Small intestine (tissue), 7 donors: ENCODE measurements around the gene CLDN19. TPM values are rescaled to one million over a fixed set of nuclear protein-coding genes. Genes with fewer than 3 reads are reported as not detected.

Experiments
- DNase-seq, 2 donors: peaks; one replicate each; pipeline versions ENCODE4 v3.0.0 to v3.0.0-alpha.2; 2013
- FAIRE-seq: peaks from 2 replicates; lab custom pipeline; 2012; peaks lifted over from hg19 to GRCh38; lab: Jason Lieb, UNC
- H3K27ac ChIP-seq, 3 donors: one replicate each; pipeline ENCODE4 v1.5.1; 2013; ENCODE audit warnings: low read length in 2 of 3, mild to moderate bottlenecking in 2 of 3, control low read depth in 1 of 3, inconsistent platforms in 1 of 3, low read depth in 1 of 3, moderate library complexity in 1 of 3
- H3K27me3 ChIP-seq, 3 donors: one replicate each; pipeline ENCODE4 v1.6.1; 2013; ENCODE audit warnings: low read length in 3 of 3, inconsistent platforms in 1 of 3; ENCODE audit not compliant: control insufficient read depth in 3 of 3, insufficient read depth in 3 of 3
- H3K36me3 ChIP-seq, 3 donors: one replicate each; pipeline ENCODE4 v1.6.1; 2013; ENCODE audit warnings: low read length in 3 of 3, inconsistent platforms in 1 of 3, low read depth in 1 of 3, mild to moderate bottlenecking in 1 of 3, moderate library complexity in 1 of 3; ENCODE audit not compliant: control insufficient read depth in 3 of 3, insufficient read depth in 2 of 3
- H3K4me1 ChIP-seq, 3 donors: one replicate each; pipeline ENCODE4 v1.6.1; 2013; ENCODE audit warnings: low read length in 2 of 3, inconsistent platforms in 1 of 3, low read depth in 1 of 3, mild to moderate bottlenecking in 1 of 3, moderate library complexity in 1 of 3; ENCODE audit not compliant: control insufficient read depth in 3 of 3, insufficient read depth in 2 of 3
- H3K4me3 ChIP-seq, 3 donors: one replicate each; pipeline ENCODE4 v1.5.1; 2013; ENCODE audit warnings: low read length in 3 of 3, control low read depth in 1 of 3, inconsistent platforms in 1 of 3, low read depth in 1 of 3, mild to moderate bottlenecking in 1 of 3, moderate library complexity in 1 of 3
- H3K9me3 ChIP-seq, 2 donors: one replicate each; pipeline ENCODE4 v1.6.1; 2013; ENCODE audit warnings: low read depth in 1 of 2, low read length in 1 of 2; ENCODE audit not compliant: control insufficient read depth in 2 of 2, insufficient read depth in 1 of 2
- WGBS, 3 donors: extraction: QIAGEN DNeasy Blood & Tissue Kit; methylation state at CpG; one replicate each; pipeline ENCODE4 v1.1.7; 2013; 5-methylcytosine and 5-hydroxymethylcytosine counted together
- polyA plus RNA-seq, 4 donors: library from polyadenylated mRNA; stranded (reverse) in 3 of 4; unstranded in 1 of 4; fragments of 200-250 nt in 3 of 4; fragments of 120-200 nt in 1 of 4; gene quantifications; one replicate each; pipeline versions ENCODE4 v1.2.1 to v1.2.3, GENCODE V29; 2013
- donor health status: healthy with polysubstance abuse.
- donor health status: control.
- donor health status: control.
- donor health status: Bipolar disorder and iron deficiency.
- donor health status: healthy.

Gene CLDN19
- polyA plus RNA-seq, 4 donors = 0.18 to 8.4 TPM; not detected in 2

GRCh38 chr1:42738678-42739226 is 1.3 kb downstream of the CLDN19 start:
- H3K4me3 ChIP-seq = no peak overlapping the region
- no peak overlapping the region for H3K27ac ChIP-seq
- no peaks in the 10 kb centered on the region for H3K9me3 ChIP-seq
- H3K36me3 ChIP-seq = no peaks in the 10 kb centered on the region
- DNase-seq (no peak), FAIRE-seq (no peak)
- H3K27me3 ChIP-seq = no peaks in the 10 kb centered on the region
- WGBS, 3 donors = 84 to 87% (median 86%) methylated on average over 8 of the region's 8 CpGs
- peaks cover 0 to 26% (median 0%) of the 10 kb centered on the region in 3 donors for H3K4me1 ChIP-seq

- Histone ChIP-seq H3K4me3 (no peak overlapping the region), H3K36me3 (no peaks in the 10 kb centered on the region), H3K4me1 (peaks cover 0 to 29% (median 0%) of the 10 kb centered on the region in 3 donors), H3K9me3 (no peaks in the 10 kb centered on the region), H3K27ac (no peak overlapping the region), H3K27me3 (no peaks in the 10 kb centered on the region)
- DNase-seq (no peak), FAIRE-seq (no peak)
- 81 to 87% (median 81%) methylated on average over 19 to 21 of the region's 21 CpGs for WGBS, 3 donors
Measured at GRCh38 chr1:42737986-42738677, 1.9 kb downstream of the CLDN19 start.

DNA sequence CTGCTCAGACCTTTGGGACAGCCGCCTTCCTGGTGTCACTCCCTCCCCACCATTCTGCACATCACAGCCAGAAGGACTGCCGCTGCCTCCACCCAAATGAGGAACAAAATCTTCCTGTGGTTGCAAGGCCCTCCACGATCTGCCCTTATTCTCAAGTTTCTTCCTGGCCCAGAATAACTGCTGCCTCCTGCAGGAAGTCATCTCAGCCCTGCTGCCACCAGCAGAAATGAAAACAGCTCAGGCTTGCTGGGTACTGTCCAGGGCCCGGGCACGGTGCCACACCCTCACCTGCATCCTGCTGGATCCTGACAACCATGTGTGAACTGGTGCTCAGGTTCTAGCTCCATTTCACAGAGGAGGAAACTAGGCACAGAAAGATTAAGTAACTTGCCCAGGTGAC is 2.8 kb downstream of the CLDN19 start:
- DNase-seq = peak in 1 of 2 donors; percentile 48
- Histone ChIP-seq H3K4me3 (no peak overlapping the region), H3K9me3 (no peaks in the 10 kb centered on the region), H3K36me3 (no peaks in the 10 kb centered on the region), H3K27ac (no peak overlapping the region), H3K27me3 (no peaks in the 10 kb centered on the region), H3K4me1 (peaks cover 0 to 29% (median 0%) of the 10 kb centered on the region in 3 donors)
- WGBS, 3 donors = 30 to 38% (median 37%) methylated on average over 5 of the region's 5 CpGs
- no peak for FAIRE-seq

DNA sequence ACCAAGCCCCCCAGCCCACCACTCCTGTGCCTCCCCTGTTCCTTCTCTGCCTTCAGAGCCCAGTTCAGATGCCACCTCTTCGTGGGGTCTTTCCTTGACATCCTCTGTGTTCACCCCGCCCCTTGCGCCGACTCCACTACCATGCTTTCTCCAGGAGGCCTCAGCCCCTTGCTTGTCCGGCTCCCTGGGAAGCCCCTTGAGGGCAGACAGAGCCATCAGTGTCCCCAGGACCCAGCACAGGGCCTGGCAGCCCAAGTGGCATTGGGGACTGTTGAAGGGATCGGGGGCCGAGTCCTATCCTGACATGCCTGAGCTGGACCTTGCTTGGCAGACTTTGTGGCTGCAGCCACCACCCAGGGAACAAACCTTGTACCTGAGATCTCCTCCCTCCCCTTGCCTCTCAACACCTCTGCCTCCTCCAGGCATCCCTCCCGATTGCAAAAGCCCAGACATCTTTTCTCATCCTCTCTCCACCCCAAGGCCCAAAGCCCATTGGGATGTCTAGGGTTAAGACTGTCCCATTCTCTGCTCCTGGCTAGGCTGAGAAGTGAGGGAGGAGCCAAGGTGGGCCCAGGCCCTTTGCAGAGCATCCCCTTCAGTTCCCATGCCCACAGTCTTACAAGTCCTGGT is 3.4 kb downstream of the CLDN19 start:
- 84 to 97% (median 90%) methylated on average over 7 to 8 of the region's 8 CpGs for WGBS, 3 donors
- no peaks in the 10 kb centered on the region for H3K27me3 ChIP-seq
- no peak for FAIRE-seq
- peaks cover 0 to 29% (median 2%) of the 10 kb centered on the region in 3 donors for H3K4me1 ChIP-seq
- no peak overlapping the region for H3K27ac ChIP-seq
- no peak overlapping the region for H3K4me3 ChIP-seq
- DNase-seq = no peak
- no peaks in the 10 kb centered on the region for H3K9me3 ChIP-seq
- H3K36me3 ChIP-seq = no peaks in the 10 kb centered on the region

DNA sequence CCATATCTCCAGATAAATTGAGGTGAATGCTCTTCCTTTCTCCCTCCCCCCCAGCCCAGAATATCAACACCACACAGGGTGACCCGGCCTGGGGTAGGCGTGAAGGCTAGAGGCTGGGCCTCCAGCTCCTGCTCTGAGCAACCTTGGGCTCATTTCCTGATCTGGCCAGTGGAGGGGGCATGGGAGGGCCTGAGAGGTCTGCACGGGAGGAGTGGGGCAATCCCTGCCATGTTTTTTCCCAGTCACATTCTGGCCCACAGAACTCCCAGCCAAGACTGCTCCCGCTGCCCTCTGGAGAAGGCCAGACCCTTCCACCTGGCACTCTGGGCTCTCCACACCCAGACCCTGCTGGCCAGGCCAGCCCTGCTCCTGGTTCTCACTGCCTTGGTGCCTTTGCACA is 3.9 kb downstream of the CLDN19 start:
- H3K27ac ChIP-seq = no peak overlapping the region
- peak; percentile 50 to 54 for DNase-seq
- WGBS, 3 donors = 44 to 64% (median 59%) methylated on average over 2 to 4 of the region's 4 CpGs

DNA sequence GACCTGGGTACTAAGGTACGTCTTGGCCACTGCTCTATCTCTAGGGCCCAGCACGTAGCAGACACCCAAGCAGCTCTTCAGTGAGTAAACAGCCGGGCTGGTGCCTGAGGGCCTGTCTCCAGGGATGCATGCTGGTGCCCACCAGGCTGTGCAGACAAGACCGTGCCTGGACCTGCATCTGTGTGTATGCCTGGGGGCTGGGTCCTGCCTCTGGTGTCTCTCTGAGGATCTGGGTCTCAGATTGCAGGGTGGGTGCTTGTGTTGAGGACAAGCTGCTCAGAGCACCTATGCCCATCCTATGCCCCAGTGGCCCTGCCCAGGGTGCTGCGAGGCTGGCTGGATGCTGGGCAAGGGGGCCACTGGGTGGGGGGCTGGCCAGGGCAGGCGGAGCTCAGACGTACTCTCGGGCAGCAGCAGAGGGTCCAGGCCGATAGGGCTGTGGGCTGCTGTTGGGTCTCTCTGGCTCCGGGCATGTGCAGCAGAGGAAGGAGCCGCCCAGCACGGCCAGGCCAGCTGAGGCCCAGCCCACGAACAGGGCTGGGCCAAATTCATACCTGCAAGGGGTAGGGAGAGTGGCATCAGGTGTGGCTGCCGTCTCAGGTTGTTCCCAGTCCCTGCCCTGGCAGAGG is 4.4 kb downstream of the CLDN19 start:
- H3K4me3 ChIP-seq = no peak overlapping the region
- no peaks in the 10 kb centered on the region for H3K36me3 ChIP-seq
- FAIRE-seq = no peak
- H3K27ac ChIP-seq = no peak overlapping the region
- peaks cover 0 to 26% (median 2%) of the 10 kb centered on the region in 3 donors for H3K4me1 ChIP-seq
- no peaks in the 10 kb centered on the region for H3K9me3 ChIP-seq
- peak in 1 of 2 donors; percentile 49 for DNase-seq
- H3K27me3 ChIP-seq = no peaks in the 10 kb centered on the region
- WGBS, 3 donors = 65 to 78% (median 66%) methylated on average over 13 to 14 of the region's 14 CpGs

More for the DNA sequence above, 3.9 kb downstream of the CLDN19 start:
- Histone ChIP-seq H3K36me3 (no peaks in the 10 kb centered on the region), H3K4me3 (no peak overlapping the region), H3K9me3 (no peaks in the 10 kb centered on the region), H3K27me3 (no peaks in the 10 kb centered on the region), H3K4me1 (peaks cover 0 to 29% (median 2%) of the 10 kb centered on the region in 3 donors)
- no peak for FAIRE-seq

DNA sequence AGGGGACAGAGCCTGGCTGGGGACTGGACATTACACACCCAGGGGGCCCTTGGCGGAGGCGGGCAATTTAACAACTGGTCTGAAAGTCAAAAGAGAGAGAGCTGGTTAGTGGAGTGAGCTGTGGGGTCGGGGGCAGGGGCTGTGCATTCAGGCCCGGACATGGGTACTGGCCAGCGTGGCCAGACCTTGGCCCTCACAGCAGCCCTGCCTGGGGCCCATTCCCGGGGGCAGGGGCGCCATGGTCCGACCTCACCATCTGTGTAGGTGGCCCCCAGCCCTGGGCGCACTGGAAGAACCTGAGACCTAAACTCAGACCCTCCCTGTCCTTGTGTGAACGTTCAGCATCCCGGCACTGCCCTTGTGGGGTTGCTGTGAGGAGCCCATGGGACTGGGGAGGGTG is 5.0 kb downstream of the CLDN19 start:
- no peak overlapping the region for H3K27ac ChIP-seq
- WGBS, 3 donors = 86 to 91% (median 90%) methylated on average over 10 to 11 of the region's 11 CpGs
- H3K4me3 ChIP-seq = no peak overlapping the region
- peaks cover 0 to 21% (median 2%) of the 10 kb centered on the region in 3 donors for H3K4me1 ChIP-seq
- FAIRE-seq (no peak), DNase-seq (no peak)
- no peaks in the 10 kb centered on the region for H3K27me3 ChIP-seq
- H3K36me3 ChIP-seq = no peaks in the 10 kb centered on the region
- H3K9me3 ChIP-seq = no peaks in the 10 kb centered on the region
